ENCODE data around the gene VPS13D. TPM values are rescaled to one million over a fixed set of nuclear protein-coding genes. Genes with fewer than 3 reads are reported as not detected.

Gene VPS13D
- polyA plus RNA-seq, 1 of the 3 experiments (the other 2 are of a cell fraction): 15.0 TPM

DNA sequence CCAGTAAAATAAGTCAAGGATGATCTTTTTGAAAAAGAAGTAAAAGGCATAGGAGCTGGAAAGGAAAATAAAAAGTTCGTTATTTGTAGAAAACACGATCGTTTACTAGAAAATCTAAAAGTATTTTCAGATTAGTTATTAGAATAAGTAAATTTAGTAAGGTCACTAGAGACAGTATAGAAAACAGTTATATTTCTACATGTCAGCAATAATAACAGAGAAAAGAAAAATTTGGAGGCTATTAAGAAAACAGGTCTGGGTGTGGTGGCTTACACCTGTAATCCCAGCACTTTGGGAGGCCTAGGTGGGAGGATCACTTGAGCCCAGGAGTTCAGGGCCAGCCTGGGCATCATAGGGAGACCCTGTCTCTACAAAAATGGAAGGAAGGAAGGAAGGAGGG, 181.3 kb downstream of the VPS13D start:
- Histone ChIP-seq H3K9me2 (no peaks in the 10 kb centered on the region), H3K9me3 (no peaks in the 10 kb centered on the region), H3K79me2 (ENCODE audit: insufficient read depth) (no peaks in the 10 kb centered on the region), H3K4me2 (no peak overlapping the region), H2AFZ (ENCODE audit: low read depth) (no peak overlapping the region), H3K9ac (no peak overlapping the region), H3K27me3 (ENCODE audit: insufficient read depth) (no peaks in the 10 kb centered on the region), H3F3A (replicated peaks; ENCODE audit: insufficient read depth) (no peaks in the 10 kb centered on the region), H3K27ac (ENCODE audit: low read depth in 2 of 2, low read length in 1 of 2) (no peak overlapping the region), H3K4me1 (ENCODE audit: control insufficient read depth in 1 of 2, insufficient read depth in 2 of 2, low read depth in 1 of 2, low read length in 1 of 2) (no peaks in the 10 kb centered on the region; a peak in 1 of 4 replicates), H4K20me1 (ENCODE audit: insufficient read depth) (no peaks in the 10 kb centered on the region), H3K36me3 (replicated peaks in 1 of 2; ENCODE audit: control insufficient read depth in 1 of 2, insufficient read depth in 2 of 2, low read length in 1 of 2) (peaks cover 25 to 30% of the 10 kb centered on the region in 2 experiments), H3K4me3 (ENCODE audit: low read depth in 2 of 2, low read length in 1 of 2) (no peak overlapping the region)
- TF ChIP-seq NRF1 (IDR thresholded peaks at IDR 0.05; ENCODE audit: low read depth, low read length): no peak
- POLR2A ChIA-PET: no interaction called here
- 97% methylated on average over 3 of the region's 3 CpGs for WGBS (ENCODE audit: low lambda C conversion rate)
- no peak for DNase-seq
- CTCF ChIA-PET: interaction anchor here (1.1 kb wide), 1 partner anchor 248 kb away, joined by 3 read pairs; no protein-coding TSS in a partner anchor

DNA sequence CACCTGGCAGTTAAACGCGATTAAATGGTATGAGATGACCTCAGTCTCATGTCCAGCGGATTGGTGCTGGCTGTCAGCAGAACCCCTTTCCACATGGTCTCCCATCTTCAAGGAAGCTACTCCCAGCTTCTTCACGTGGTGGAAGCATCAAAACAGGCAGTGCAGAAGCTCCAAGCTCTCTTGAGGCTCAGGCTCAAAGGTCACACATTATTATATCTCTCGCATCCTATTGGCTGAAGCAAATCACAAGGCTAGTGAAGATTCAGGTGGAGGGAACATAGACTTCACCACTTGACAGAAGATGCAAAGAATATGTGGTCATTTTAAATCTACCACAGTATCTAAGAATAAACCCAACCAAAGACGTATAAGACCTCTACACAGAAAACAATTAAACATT, 181.9 kb downstream of the VPS13D start:
- no peaks in the 10 kb centered on the region for H3K79me2 ChIP-seq (ENCODE audit: insufficient read depth)
- DNase-seq: no peak
- ChIA-PET POLR2A (no interaction called here), CTCF (no interaction called here)
- no peaks in the 10 kb centered on the region for H3F3A ChIP-seq (replicated peaks; ENCODE audit: insufficient read depth)
- TF ChIP-seq YY1 (IDR thresholded peaks at IDR 0.05; ENCODE audit: low read depth) (no peak), NRF1 (IDR thresholded peaks at IDR 0.05; ENCODE audit: low read depth, low read length) (no peak), POLR2AphosphoS5 (IDR thresholded peaks at IDR 0.05; ENCODE audit: low read depth, low read length) (no peak), TCF12 (IDR thresholded peaks at IDR 0.05) (no peak), SMC3 (IDR thresholded peaks at IDR 0.05; ENCODE audit: low read depth, low read length) (no peak), RFX5 (IDR thresholded peaks at IDR 0.05; ENCODE audit: low read length) (no peak), GATA2 (CRISPR knock-in tag; IDR thresholded peaks at IDR 0.05) (no peak), JUND (IDR thresholded peaks at IDR 0.05) (no peak), TAF1 (IDR thresholded peaks at IDR 0.05; ENCODE audit: borderline replicate concordance, low read depth, low read length) (no peak), EZH2phosphoT487 (IDR thresholded peaks at IDR 0.05; ENCODE audit: borderline replicate concordance, low read depth) (no peak)
- H3K27me3 ChIP-seq (ENCODE audit: insufficient read depth): no peaks in the 10 kb centered on the region
- H3K27ac ChIP-seq (ENCODE audit: low read depth in 2 of 2, low read length in 1 of 2): no peak overlapping the region
- H3K9me2 ChIP-seq: no peaks in the 10 kb centered on the region
- no peaks in the 10 kb centered on the region for H3K9me3 ChIP-seq
- no peaks in the 10 kb centered on the region; a peak in 1 of 4 replicates for H3K4me1 ChIP-seq (ENCODE audit: control insufficient read depth in 1 of 2, insufficient read depth in 2 of 2, low read depth in 1 of 2, low read length in 1 of 2)
- no peak overlapping the region for H2AFZ ChIP-seq (ENCODE audit: low read depth)
- no peaks in the 10 kb centered on the region for H4K20me1 ChIP-seq (ENCODE audit: insufficient read depth)
- peaks cover 29 to 30% of the 10 kb centered on the region in 2 experiments for H3K36me3 ChIP-seq (replicated peaks in 1 of 2; ENCODE audit: control insufficient read depth in 1 of 2, insufficient read depth in 2 of 2, low read length in 1 of 2)
- H3K4me3 ChIP-seq (ENCODE audit: low read depth in 2 of 2, low read length in 1 of 2): no peak overlapping the region
- H3K9ac ChIP-seq: no peak overlapping the region
- WGBS (ENCODE audit: low lambda C conversion rate): 97% methylated on average over 6 of the region's 6 CpGs
- H3K4me2 ChIP-seq: no peak overlapping the region

- no peak overlapping the region for H2AFZ ChIP-seq (ENCODE audit: low read depth)
- H3K79me2 ChIP-seq (ENCODE audit: insufficient read depth): no peaks in the 10 kb centered on the region
- no peak overlapping the region for H3K27ac ChIP-seq (ENCODE audit: low read depth in 2 of 2, low read length in 1 of 2)
- TF ChIP-seq MXI1 (IDR thresholded peaks at IDR 0.05; ENCODE audit: low read depth, low read length) (no peak), SMC3 (IDR thresholded peaks at IDR 0.05; ENCODE audit: low read depth, low read length) (no peak)
- TF ChIP-seq, protein P1, sequence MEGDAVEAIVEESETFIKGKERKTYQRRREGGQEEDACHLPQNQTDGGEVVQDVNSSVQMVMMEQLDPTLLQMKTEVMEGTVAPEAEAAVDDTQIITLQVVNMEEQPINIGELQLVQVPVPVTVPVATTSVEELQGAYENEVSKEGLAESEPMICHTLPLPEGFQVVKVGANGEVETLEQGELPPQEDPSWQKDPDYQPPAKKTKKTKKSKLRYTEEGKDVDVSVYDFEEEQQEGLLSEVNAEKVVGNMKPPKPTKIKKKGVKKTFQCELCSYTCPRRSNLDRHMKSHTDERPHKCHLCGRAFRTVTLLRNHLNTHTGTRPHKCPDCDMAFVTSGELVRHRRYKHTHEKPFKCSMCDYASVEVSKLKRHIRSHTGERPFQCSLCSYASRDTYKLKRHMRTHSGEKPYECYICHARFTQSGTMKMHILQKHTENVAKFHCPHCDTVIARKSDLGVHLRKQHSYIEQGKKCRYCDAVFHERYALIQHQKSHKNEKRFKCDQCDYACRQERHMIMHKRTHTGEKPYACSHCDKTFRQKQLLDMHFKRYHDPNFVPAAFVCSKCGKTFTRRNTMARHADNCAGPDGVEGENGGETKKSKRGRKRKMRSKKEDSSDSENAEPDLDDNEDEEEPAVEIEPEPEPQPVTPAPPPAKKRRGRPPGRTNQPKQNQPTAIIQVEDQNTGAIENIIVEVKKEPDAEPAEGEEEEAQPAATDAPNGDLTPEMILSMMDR (IDR thresholded peaks at IDR 0.05): no peak
- no peaks in the 10 kb centered on the region for H3K9me3 ChIP-seq
- ChIA-PET CTCF (interaction anchor here (0.9 kb wide), 1 partner anchor 12 kb away, joined by 3 read pairs; no protein-coding TSS in a partner anchor), POLR2A (no interaction called here)
- DNase-seq: no peak
- 97% methylated on average over 5 of the region's 5 CpGs for WGBS (ENCODE audit: low lambda C conversion rate)
- no peak overlapping the region for H3K9ac ChIP-seq
- H3K4me2 ChIP-seq: no peak overlapping the region
- no peaks in the 10 kb centered on the region for H3F3A ChIP-seq (replicated peaks; ENCODE audit: insufficient read depth)
- peaks cover 34 to 36% of the 10 kb centered on the region in 2 experiments for H3K36me3 ChIP-seq (replicated peaks in 1 of 2; ENCODE audit: control insufficient read depth in 1 of 2, insufficient read depth in 2 of 2, low read length in 1 of 2)
- H3K9me2 ChIP-seq: no peaks in the 10 kb centered on the region
- H3K27me3 ChIP-seq (ENCODE audit: insufficient read depth): no peaks in the 10 kb centered on the region
- no peaks in the 10 kb centered on the region for H4K20me1 ChIP-seq (ENCODE audit: insufficient read depth)
- H3K4me1 ChIP-seq (ENCODE audit: control insufficient read depth in 1 of 2, insufficient read depth in 2 of 2, low read depth in 1 of 2, low read length in 1 of 2): no peaks in the 10 kb centered on the region
- no peak overlapping the region for H3K4me3 ChIP-seq (ENCODE audit: low read depth in 2 of 2, low read length in 1 of 2)
Observed at GRCh38 chr1:12412439-12412838, 182.6 kb downstream of the VPS13D start.

Data from SK-N-SH (cell line).